RWPE1 (cell line): ENCODE data around the gene FIGN.

ENCODE experiments used
- CTCF ChIA-PET: fragments of 350-600 bp; sonication (Branson Sonifier 250); formaldehyde crosslinking; extraction: SDS; loops from one replicate; lab custom pipeline; 2021; lab: Yijun Ruan, JAX
- POLR2A ChIA-PET: fragments of 400-600 bp; formaldehyde crosslinking; extraction: SDS; loops from one replicate; lab custom pipeline; 2020; ENCODE audit warnings: antibody characterized with exemption; ENCODE audit not compliant: low non-redundant PET; lab: Yijun Ruan, JAX
- DNase-seq: peaks from one replicate; pipeline ENCODE4 v3.0.0; 2012; ENCODE audit warnings: low spot score
- H3K27ac ChIP-seq: fragments of 450-650 bp; 2 replicates; pipeline ENCODE4 v1.5.1; 2017
- TF ChIP-seq, protein P1 (sequence below): fragments of 450-650 bp; conservative IDR thresholded peaks from 2 replicates; pipeline ENCODE4 v1.5.1; 2017; ENCODE audit warnings: low read depth, mild to moderate bottlenecking

Gene FIGN

GRCh38 chr2:163594497-163594896, 141.3 kb downstream of the FIGN start:
- POLR2A ChIA-PET: no interaction called here
- no peak for DNase-seq
- TF ChIP-seq, protein P1, sequence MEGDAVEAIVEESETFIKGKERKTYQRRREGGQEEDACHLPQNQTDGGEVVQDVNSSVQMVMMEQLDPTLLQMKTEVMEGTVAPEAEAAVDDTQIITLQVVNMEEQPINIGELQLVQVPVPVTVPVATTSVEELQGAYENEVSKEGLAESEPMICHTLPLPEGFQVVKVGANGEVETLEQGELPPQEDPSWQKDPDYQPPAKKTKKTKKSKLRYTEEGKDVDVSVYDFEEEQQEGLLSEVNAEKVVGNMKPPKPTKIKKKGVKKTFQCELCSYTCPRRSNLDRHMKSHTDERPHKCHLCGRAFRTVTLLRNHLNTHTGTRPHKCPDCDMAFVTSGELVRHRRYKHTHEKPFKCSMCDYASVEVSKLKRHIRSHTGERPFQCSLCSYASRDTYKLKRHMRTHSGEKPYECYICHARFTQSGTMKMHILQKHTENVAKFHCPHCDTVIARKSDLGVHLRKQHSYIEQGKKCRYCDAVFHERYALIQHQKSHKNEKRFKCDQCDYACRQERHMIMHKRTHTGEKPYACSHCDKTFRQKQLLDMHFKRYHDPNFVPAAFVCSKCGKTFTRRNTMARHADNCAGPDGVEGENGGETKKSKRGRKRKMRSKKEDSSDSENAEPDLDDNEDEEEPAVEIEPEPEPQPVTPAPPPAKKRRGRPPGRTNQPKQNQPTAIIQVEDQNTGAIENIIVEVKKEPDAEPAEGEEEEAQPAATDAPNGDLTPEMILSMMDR: no peak
- H3K27ac ChIP-seq: no peak overlapping the region
- CTCF ChIA-PET: no interaction called here

- no peak overlapping the region for H3K27ac ChIP-seq
- no peak for DNase-seq
- CTCF ChIA-PET: no interaction called here
- POLR2A ChIA-PET: no interaction called here
- TF ChIP-seq, protein P1: no peak
Observed at GRCh38 chr2:163593982-163594381, 141.8 kb downstream of the FIGN start.

- POLR2A ChIA-PET: no interaction called here
Observed at GRCh38 chr2:163592954-163593622, 142.7 kb downstream of the FIGN start.

DNA sequence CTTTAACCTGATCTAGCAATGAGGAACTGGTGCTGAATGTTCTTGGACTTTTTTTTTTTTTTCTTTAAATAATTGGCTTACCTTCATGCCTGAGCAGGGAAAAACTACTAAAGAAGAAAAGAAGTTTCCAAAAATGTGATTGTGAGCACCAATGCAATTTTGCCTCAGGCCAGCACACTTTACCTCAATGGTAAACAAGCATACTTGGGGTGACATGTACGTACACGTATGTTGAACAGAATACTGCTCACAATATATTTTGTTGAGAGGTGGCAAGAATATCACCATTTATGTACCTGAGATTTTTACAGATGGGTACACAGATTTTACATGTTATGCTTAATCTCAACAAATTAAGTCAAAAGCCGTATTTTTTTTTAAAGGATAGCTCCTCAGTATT, 144.3 kb downstream of the FIGN start:
- TF ChIP-seq, protein P1: no peak
- no peak overlapping the region for H3K27ac ChIP-seq
- no peak for DNase-seq
- POLR2A ChIA-PET: no interaction called here
- CTCF ChIA-PET: no interaction called here

More at GRCh38 chr2:163592954-163593622, 142.7 kb downstream of the FIGN start:
- TF ChIP-seq, protein P1: no peak
- CTCF ChIA-PET: no interaction called here
- no peak for DNase-seq
- no peak overlapping the region for H3K27ac ChIP-seq

DNA sequence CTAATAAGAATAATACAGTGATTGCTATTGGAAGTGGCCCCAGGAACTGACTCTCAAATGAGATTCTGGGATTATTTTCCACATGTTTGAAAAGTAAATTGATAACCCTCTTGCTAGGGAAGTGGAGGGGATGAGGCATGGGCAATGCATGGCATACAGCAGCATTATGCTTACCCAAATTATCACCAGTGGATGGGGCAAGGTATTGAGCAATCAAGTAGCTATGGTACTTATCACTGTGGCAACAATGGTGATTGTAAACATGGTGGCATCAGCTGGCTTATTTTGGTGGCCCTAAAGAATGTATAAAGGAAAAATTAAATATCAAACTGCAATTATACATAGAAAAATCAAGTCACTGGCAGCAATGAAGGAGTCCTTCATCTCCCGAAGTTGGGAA, 155.1 kb downstream of the FIGN start:
- CTCF ChIA-PET: no interaction called here
- TF ChIP-seq, protein P1: no peak
- no peak for DNase-seq
- no peak overlapping the region for H3K27ac ChIP-seq
- POLR2A ChIA-PET: no interaction called here

GRCh38 chr2:163574309-163574708, 161.5 kb downstream of the FIGN start:
- ChIA-PET CTCF (no interaction called here), POLR2A (no interaction called here)
- TF ChIP-seq, protein P1: no peak
- no peak for DNase-seq
- H3K27ac ChIP-seq: no peak overlapping the region
